ENCODE data around the gene IL34. TPM values are rescaled to one million over a fixed set of nuclear protein-coding genes. Genes with fewer than 3 reads are reported as not detected.

Gene IL34
- total and polyA plus RNA-seq, 8 donors: 0.45 to 5.9 (median 1.8) TPM; not detected in 2

DNA sequence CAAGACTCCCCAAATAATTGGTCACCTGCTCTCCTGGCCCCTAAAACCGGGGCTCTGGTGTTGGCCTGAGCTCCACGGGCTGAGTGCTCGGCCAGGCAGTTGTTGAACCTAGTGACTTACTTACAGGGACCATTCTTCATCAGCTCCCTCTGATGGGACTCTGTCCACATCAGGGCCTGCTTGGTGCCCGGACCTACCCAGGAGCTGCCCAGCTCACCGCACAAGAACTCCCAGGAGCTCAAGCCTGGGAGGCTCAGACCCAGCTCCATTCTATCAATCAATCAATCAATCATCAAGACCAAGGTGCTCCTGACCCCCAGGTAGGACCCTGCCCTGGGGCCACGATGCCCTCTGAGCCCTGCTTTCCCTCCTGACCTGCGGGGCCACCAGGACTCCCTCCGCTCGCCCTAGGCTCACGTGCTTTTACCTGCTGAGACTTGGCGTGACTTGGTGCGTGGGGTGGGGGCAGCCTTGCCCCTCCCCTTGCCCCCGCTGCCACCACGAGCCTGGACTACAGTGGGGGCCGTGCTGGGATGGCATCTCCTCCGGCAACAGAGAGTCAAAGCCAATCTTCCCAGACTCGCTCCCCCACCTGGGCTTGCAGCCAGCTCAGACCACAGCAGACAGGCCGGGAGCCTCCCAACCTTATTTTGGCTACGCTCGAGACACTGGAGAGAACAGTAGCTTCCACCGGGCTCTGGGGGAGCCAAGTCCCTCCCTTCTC lies 15.7 kb downstream of the IL34 start:
- Histone ChIP-seq H3K27ac (peak overlapping the region in 2 of 5 donors; percentile 38 to 46), H3K36me3 (peaks cover 30 to 51% (median 44%) of the 10 kb centered on the region in 4 donors)
- peak in 1 of 2 donors; percentile 60 for DNase-seq

DNA sequence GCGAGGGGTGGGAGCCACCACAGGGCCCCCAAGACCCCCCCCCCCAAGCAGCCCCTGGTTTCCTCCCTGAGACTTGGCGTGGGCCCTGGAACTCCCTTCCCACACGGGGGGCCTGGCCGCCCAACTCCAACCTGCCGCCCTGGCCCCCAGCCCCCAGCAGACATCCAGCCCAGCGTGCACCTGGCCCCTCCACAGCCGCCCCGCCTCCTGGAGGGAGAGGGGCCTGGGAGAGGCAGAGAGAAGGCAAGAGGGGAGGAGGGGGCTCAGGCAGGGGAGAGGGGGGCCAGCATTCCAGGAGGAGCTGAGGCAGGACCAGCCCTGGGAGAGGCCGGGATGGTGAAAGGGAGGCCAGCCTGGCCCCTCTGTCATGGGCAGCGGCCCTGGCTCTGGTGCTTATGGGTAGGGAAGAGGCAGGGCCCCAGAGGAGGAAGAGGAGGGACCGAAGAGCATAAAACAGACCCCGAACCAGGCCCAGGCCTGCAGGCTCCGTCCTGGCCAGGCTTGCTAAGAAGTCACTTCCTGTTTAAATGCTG lies 16.7 kb downstream of the IL34 start:
- peaks cover 30 to 61% (median 50%) of the 10 kb centered on the region in 4 donors for H3K36me3 ChIP-seq

More for the DNA sequence above, 15.7 kb downstream of the IL34 start:
- intact Hi-C loops (cut with DNase I; ENCODE audit: low total_unique reads): no loop called here
- WGBS, 5 donors: 64 to 80% (median 73%) methylated on average over 19 to 21 of the region's 21 CpGs
- TF ChIP-seq POLR2A (IDR thresholded peaks at IDR 0.05) (no peak), POLR2AphosphoS5 (IDR thresholded peaks at IDR 0.05) (no peak), EP300 (IDR thresholded peaks at IDR 0.05) (no peak)
- TF ChIP-seq, protein P1, sequence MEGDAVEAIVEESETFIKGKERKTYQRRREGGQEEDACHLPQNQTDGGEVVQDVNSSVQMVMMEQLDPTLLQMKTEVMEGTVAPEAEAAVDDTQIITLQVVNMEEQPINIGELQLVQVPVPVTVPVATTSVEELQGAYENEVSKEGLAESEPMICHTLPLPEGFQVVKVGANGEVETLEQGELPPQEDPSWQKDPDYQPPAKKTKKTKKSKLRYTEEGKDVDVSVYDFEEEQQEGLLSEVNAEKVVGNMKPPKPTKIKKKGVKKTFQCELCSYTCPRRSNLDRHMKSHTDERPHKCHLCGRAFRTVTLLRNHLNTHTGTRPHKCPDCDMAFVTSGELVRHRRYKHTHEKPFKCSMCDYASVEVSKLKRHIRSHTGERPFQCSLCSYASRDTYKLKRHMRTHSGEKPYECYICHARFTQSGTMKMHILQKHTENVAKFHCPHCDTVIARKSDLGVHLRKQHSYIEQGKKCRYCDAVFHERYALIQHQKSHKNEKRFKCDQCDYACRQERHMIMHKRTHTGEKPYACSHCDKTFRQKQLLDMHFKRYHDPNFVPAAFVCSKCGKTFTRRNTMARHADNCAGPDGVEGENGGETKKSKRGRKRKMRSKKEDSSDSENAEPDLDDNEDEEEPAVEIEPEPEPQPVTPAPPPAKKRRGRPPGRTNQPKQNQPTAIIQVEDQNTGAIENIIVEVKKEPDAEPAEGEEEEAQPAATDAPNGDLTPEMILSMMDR (IDR thresholded peaks at IDR 0.05): no peak
- H3K27me3 ChIP-seq: no peaks in the 10 kb centered on the region
- no peaks in the 10 kb centered on the region for H3K9me3 ChIP-seq
- peaks cover 1 to 33% (median 20%) of the 10 kb centered on the region in 4 donors for H3K4me1 ChIP-seq
- H3K4me3 ChIP-seq: no peak overlapping the region

DNA sequence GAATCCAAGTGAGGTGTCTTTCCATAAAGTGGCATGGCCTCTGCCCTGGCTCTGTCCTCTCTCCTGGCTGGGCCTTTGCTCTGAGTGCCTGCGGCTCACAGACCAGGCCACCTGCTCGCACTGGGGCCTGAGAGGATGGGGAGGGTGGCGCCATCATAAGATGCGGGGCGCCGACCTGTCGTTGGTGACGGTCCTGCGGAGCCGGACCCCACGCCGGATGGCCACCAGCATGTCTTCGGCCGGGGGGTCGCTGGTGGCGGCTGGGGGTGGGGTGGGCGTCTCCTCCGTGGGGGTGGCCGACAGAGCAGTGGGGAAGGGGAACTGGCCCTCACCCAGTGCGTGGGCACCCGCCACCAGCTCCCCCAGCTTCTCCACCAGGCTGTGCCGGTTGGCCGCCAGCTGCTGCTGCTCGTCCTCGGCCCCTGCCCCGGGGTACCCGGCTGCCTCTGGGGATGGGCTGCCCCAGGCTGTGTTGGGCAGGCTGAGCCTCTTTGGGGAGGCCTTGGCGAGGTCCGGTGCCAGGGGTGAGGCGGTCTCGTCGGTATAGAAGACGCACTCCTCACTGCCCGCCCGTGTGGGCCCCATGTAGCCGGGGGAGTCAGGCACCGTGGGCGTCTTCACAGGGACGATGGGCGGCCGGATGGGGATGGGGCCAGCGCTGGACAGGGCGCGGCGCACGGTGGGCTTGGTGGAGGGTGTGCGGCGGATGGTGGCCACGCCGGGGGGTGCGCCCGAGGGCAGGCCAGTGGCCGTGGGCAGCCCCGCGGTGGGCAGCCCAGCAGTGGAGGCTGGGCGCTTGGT lies 17.4 kb downstream of the IL34 start:
- intact Hi-C loops (cut with DNase I; ENCODE audit: low total_unique reads): no loop called here
- Histone ChIP-seq H3K27me3 (no peaks in the 10 kb centered on the region), H3K4me1 (peaks cover 0 to 32% (median 20%) of the 10 kb centered on the region in 4 donors), H3K4me3 (no peak overlapping the region), H3K36me3 (peaks cover 35 to 68% (median 56%) of the 10 kb centered on the region in 4 donors), H3K27ac (peak overlapping the region in 1 of 5 donors; percentile 46), H3K9me3 (no peaks in the 10 kb centered on the region)
- no peak for DNase-seq
- TF ChIP-seq EP300 (IDR thresholded peaks at IDR 0.05) (no peak), POLR2A (IDR thresholded peaks at IDR 0.05) (no peak), POLR2AphosphoS5 (IDR thresholded peaks at IDR 0.05) (no peak)
- TF ChIP-seq, protein P1 (IDR thresholded peaks at IDR 0.05): no peak
- WGBS, 5 donors: 94 to 97% (median 95%) methylated on average over 31 to 56 of the region's 56 CpGs

More for the DNA sequence above, 16.7 kb downstream of the IL34 start:
- WGBS, 5 donors: 74 to 92% (median 84%) methylated on average over 13 of the region's 13 CpGs
- TF ChIP-seq POLR2A (IDR thresholded peaks at IDR 0.05): no peak
- no peak for TF ChIP-seq EP300 (IDR thresholded peaks at IDR 0.05)
- TF ChIP-seq, protein P1 (IDR thresholded peaks at IDR 0.05): no peak
- TF ChIP-seq POLR2AphosphoS5 (IDR thresholded peaks at IDR 0.05): no peak
- intact Hi-C loops (cut with DNase I; ENCODE audit: low total_unique reads): no loop called here
- H3K27me3 ChIP-seq: no peaks in the 10 kb centered on the region
- H3K4me1 ChIP-seq: peaks cover 0 to 32% (median 20%) of the 10 kb centered on the region in 4 donors
- no peaks in the 10 kb centered on the region for H3K9me3 ChIP-seq
- peak overlapping the region in 2 of 5 donors; percentile 38 to 46 for H3K27ac ChIP-seq
- H3K4me3 ChIP-seq: no peak overlapping the region
- DNase-seq: no peak
